Stimulated activated memory B cell treated with anti-CD40 and anti-IgM and Interleukin-4, amounts not matched to agents 10 μg/mL and 1 μg/mL and 100 μg/mL, for 72 hours (primary cell): ENCODE results near the gene MAX.
A peak's percentile ranks its signal among the peaks of the same experiment; 100 is the strongest.

ENCODE experiments used
- ATAC-seq: fragments of 150-1000 bp; cut with Tn5 transposase; 2 replicates; pipeline ENCODE4 v1.10.0; 2021
- H3K27ac Mint-ChIP-seq: one replicate; pipeline ENCODE4 v1.8.0; 2022; ENCODE audit warnings: mild to moderate bottlenecking, mixed read lengths
- H3K27me3 Mint-ChIP-seq: one replicate; pipeline ENCODE4 v1.8.0; 2022; ENCODE audit warnings: mixed read lengths
- H3K36me3 Mint-ChIP-seq: one replicate; pipeline ENCODE4 v1.8.0; 2022; ENCODE audit warnings: mixed read lengths
- H3K4me1 Mint-ChIP-seq: one replicate; pipeline ENCODE4 v1.8.0; 2022; ENCODE audit warnings: mixed read lengths
- H3K4me3 Mint-ChIP-seq: one replicate; pipeline ENCODE4 v1.8.0; 2022; ENCODE audit warnings: mild to moderate bottlenecking, moderate library complexity, mixed read lengths
- H3K9me3 Mint-ChIP-seq: one replicate; pipeline ENCODE4 v1.8.0; 2022; ENCODE audit warnings: mixed read lengths

MAX gene

GRCh38 chr14:65117769-65118745 lies 15.7 kb upstream of the MAX start:
- H3K27ac Mint-ChIP-seq: no peak overlapping the region
- peaks cover 3% of the 10 kb centered on the region for H3K9me3 Mint-ChIP-seq
- no peaks in the 10 kb centered on the region for H3K36me3 Mint-ChIP-seq
- H3K27me3 Mint-ChIP-seq: no peaks in the 10 kb centered on the region
- H3K4me1 Mint-ChIP-seq: no peaks in the 10 kb centered on the region
- ATAC-seq: no peak
- no peak overlapping the region for H3K4me3 Mint-ChIP-seq

DNA sequence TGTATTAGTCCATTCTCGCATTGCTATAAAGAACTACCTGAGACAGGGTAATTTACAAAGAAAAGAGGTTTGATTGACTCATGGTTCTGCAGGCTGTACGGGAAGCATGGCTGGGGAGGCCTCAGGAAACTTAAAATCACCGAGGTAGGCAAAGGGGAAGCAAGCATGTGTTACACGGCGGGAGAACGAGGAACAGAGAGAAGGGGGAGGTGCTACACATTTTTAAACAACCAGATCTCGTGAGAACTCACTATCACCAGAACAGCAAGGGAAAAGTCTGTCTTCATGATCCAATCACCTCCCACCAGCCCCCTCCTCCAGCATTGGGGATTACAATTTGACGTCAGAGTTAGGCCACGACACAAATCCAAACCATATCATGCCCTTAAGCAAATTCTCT lies 13.3 kb upstream of the MAX start:
- Mint-ChIP-seq H3K36me3 (no peaks in the 10 kb centered on the region), H3K4me1 (no peaks in the 10 kb centered on the region), H3K9me3 (peaks cover 3% of the 10 kb centered on the region), H3K27me3 (no peaks in the 10 kb centered on the region), H3K4me3 (no peak overlapping the region), H3K27ac (no peak overlapping the region)
- no peak for ATAC-seq

- Mint-ChIP-seq H3K36me3 (no peaks in the 10 kb centered on the region), H3K27ac (no peak overlapping the region), H3K27me3 (no peaks in the 10 kb centered on the region), H3K9me3 (peaks cover 1% of the 10 kb centered on the region), H3K4me1 (no peaks in the 10 kb centered on the region), H3K4me3 (no peak overlapping the region)
- no peak for ATAC-seq
Observed at GRCh38 chr14:65110525-65110924, 8.2 kb upstream of the MAX start.

- no peaks in the 10 kb centered on the region for H3K27me3 Mint-ChIP-seq
- H3K4me3 Mint-ChIP-seq: no peak overlapping the region
- H3K27ac Mint-ChIP-seq: no peak overlapping the region
- no peaks in the 10 kb centered on the region for H3K9me3 Mint-ChIP-seq
- ATAC-seq: no peak
- H3K36me3 Mint-ChIP-seq: no peaks in the 10 kb centered on the region
- no peaks in the 10 kb centered on the region for H3K4me1 Mint-ChIP-seq
Observed at GRCh38 chr14:65109357-65109756, 7.0 kb upstream of the MAX start.

GRCh38 chr14:65107200-65107599 lies 4.9 kb upstream of the MAX start:
- no peaks in the 10 kb centered on the region for H3K9me3 Mint-ChIP-seq
- ATAC-seq: no peak
- H3K4me1 Mint-ChIP-seq: peaks cover 5% of the 10 kb centered on the region
- no peaks in the 10 kb centered on the region for H3K36me3 Mint-ChIP-seq
- H3K4me3 Mint-ChIP-seq: no peak overlapping the region
- H3K27ac Mint-ChIP-seq: no peak overlapping the region
- H3K27me3 Mint-ChIP-seq: no peaks in the 10 kb centered on the region

DNA sequence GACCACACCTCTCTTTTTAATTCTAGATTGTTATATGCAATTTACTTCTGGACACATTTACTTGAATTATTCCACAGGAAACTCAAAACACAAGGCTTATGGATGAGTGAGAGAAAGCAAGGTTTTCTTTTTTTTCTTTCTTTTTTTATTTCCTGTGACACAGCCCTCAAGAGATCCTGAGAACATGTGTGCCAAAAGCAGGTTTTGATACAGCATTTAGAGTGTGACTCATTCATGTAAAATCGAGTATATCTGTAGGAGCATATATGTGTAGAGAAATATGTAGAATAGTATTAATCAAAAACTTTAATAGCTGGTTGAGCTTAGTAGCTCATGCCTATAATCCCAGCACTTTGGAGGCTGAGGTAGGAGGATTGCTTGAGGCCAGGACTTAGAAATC lies 4.4 kb upstream of the MAX start:
- Mint-ChIP-seq H3K36me3 (no peaks in the 10 kb centered on the region), H3K27ac (no peak overlapping the region), H3K27me3 (no peaks in the 10 kb centered on the region), H3K9me3 (no peaks in the 10 kb centered on the region), H3K4me1 (peaks cover 5% of the 10 kb centered on the region), H3K4me3 (no peak overlapping the region)
- no peak for ATAC-seq

- Mint-ChIP-seq H3K27me3 (no peaks in the 10 kb centered on the region), H3K27ac (no peak overlapping the region), H3K9me3 (no peaks in the 10 kb centered on the region), H3K4me1 (peaks cover 7% of the 10 kb centered on the region), H3K36me3 (no peaks in the 10 kb centered on the region), H3K4me3 (no peak overlapping the region)
- ATAC-seq: no peak
Observed at GRCh38 chr14:65106316-65106715, 4.0 kb upstream of the MAX start.

DNA sequence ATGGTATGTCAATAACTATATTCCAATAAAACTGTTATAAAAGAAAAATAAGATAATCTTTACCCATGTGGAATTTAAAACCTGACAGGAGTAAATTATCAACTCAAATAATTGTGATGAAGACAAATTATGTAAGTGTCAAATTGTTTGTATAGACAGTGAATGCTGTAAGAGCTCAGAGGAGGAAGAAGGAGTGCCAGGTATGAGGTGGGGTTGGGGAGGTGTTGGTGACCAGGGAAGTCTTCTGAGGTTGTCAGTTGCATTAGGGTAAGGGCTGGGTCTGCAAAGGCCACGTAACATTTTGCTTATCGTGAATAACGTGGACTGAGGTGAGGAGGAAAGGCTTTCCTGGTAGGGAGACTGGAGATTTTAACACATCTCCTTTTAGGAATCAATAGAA lies 2.5 kb upstream of the MAX start:
- ATAC-seq: no peak
- no peaks in the 10 kb centered on the region for H3K9me3 Mint-ChIP-seq
- no peak overlapping the region for H3K4me3 Mint-ChIP-seq
- H3K27me3 Mint-ChIP-seq: no peaks in the 10 kb centered on the region
- H3K27ac Mint-ChIP-seq: no peak overlapping the region
- peaks cover 6% of the 10 kb centered on the region for H3K36me3 Mint-ChIP-seq
- peaks cover 19% of the 10 kb centered on the region for H3K4me1 Mint-ChIP-seq

DNA sequence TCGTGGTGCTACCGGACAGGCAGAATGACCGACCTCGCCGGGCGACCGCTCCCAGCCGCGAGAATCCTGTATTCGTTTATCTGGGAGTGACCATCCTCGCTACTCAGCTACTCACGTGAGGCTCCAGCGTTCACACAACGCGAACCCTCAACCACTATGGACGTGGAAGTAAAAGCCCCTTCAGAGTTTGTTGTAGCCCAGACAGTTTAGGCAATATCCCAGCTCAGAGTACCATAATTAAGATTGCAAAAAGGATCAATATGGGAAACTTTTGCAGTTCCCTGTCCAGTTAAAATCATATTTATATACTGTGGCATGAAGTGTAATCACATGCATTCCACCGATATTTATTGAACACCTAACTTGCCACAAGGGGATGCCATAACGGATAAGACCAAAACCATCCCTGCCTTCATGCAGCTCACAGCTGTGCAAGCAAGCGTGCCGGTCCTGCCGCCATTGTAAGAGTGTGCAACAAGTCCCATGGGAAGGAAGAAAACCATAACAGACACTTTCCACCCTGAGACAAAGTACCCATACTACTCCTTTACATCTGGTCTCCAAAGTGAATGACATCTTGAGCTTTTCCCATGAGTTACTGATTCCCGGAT lies 938 bp upstream of the MAX start:
- Mint-ChIP-seq H3K27me3 (no peaks in the 10 kb centered on the region), H3K9me3 (no peaks in the 10 kb centered on the region), H3K4me3 (peak overlapping the region; percentile 86), H3K36me3 (peaks cover 6% of the 10 kb centered on the region), H3K27ac (peak overlapping the region; percentile 78), H3K4me1 (peaks cover 31% of the 10 kb centered on the region)
- ATAC-seq: no peak

DNA sequence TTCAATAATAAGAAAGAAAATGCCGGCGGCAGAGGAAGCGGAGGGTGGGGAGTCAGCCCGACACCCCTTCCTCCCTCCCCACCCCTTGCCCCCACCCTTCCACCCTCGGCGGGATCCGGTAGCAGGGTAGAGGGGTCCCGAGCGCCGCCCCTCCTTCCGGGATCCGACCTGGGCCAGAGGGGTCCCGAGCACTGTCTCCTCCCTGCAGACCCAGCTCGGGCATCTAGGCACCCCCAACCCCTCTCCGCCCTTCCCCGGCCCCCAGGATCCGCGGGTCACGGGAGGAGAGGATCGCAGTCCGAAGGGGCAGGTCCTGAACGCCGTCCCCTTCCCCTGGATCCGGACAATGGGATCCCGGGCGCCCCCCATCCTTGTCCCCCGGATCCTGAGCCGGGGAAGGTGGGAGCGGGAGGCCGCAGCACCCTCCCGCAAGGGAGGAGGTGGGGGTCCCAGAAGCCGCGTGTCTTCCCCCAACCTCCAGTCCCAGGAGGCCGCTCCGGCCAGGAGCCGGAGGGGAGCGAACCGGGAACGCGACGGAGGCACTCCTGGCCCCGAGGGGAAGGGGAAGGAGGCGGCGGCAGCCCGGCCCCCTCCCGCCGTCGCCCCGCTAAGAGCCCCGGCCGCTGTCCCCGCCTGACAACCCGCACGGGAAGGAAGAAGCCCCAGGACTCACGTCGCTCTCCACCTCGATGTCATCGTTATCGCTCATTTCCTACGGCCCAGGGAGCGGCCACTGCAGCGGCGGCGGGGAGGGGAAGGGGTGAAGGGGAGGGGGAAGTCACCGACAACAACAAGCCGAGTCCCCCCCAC lies 481 bp downstream of the MAX start:
- Mint-ChIP-seq H3K36me3 (peaks cover 6% of the 10 kb centered on the region), H3K9me3 (no peaks in the 10 kb centered on the region), H3K4me1 (peaks cover 32% of the 10 kb centered on the region), H3K27me3 (no peaks in the 10 kb centered on the region), H3K27ac (peak overlapping the region; percentile 78), H3K4me3 (peak overlapping the region; percentile 86)
- peak; percentile 22 for ATAC-seq

GRCh38 chr14:65100922-65101541 lies 1.3 kb downstream of the MAX start:
- H3K36me3 Mint-ChIP-seq: peaks cover 6% of the 10 kb centered on the region
- H3K4me1 Mint-ChIP-seq: peaks cover 40% of the 10 kb centered on the region
- no peak for ATAC-seq
- peak overlapping the region; percentile 78 for H3K27ac Mint-ChIP-seq
- H3K4me3 Mint-ChIP-seq: peak overlapping the region; percentile 86
- H3K27me3 Mint-ChIP-seq: no peaks in the 10 kb centered on the region
- H3K9me3 Mint-ChIP-seq: no peaks in the 10 kb centered on the region

DNA sequence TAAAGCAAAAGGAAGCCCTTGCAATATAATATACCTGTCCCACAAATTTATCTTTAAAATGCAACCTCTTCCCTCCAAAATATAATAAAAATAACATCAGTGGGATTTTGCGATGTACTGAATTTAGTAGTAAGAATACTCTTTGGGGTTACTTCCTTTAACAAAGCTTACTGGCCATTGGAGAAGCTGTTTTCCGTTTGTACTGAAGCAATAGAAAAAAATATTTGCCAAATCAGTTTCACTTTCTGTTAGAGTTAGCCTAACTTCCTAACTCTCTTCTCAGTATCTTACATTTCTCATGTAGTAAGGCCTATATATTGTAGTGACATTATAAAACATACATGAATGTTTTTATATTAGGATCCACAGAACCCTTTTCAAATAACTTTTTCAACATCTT lies 3.7 kb downstream of the MAX start:
- no peaks in the 10 kb centered on the region for H3K9me3 Mint-ChIP-seq
- peak overlapping the region; percentile 61 for H3K4me3 Mint-ChIP-seq
- peak overlapping the region; percentile 62 for H3K27ac Mint-ChIP-seq
- H3K4me1 Mint-ChIP-seq: peaks cover 49% of the 10 kb centered on the region
- ATAC-seq: no peak
- no peaks in the 10 kb centered on the region for H3K27me3 Mint-ChIP-seq
- H3K36me3 Mint-ChIP-seq: peaks cover 21% of the 10 kb centered on the region

- Mint-ChIP-seq H3K4me1 (peaks cover 48% of the 10 kb centered on the region), H3K4me3 (no peak overlapping the region), H3K27ac (no peak overlapping the region), H3K27me3 (no peaks in the 10 kb centered on the region), H3K9me3 (no peaks in the 10 kb centered on the region), H3K36me3 (peaks cover 34% of the 10 kb centered on the region)
- ATAC-seq: no peak
Observed at GRCh38 chr14:65096323-65097089, 5.8 kb downstream of the MAX start.

DNA sequence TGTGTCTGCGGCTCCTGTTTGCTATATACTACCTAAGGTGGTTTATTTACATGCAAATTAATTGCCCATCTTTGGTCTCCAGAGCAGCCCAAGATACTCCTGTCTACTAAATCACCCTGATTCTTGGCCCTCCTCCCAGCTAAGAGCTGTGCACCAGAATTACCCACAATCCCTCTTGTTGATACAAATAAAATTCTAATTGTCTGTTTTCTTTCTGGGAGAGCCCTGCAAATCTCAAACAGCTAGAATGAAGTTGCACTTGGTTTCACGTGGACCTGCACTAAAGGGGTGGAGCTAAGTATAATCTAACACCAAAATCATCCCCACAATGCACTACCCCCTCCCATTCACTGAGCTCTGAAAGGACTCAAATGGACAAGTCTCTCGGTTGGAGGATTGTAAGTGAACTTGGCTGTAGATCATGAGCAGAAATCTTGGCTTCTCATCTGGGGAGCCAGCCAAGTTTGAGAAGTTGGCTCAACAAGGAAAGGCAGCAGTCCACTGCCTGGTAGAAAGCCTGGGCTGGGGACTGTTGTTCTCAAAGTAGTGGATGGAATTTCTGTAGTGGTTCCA lies 6.6 kb downstream of the MAX start:
- H3K4me1 Mint-ChIP-seq: peaks cover 44% of the 10 kb centered on the region
- no peaks in the 10 kb centered on the region for H3K27me3 Mint-ChIP-seq
- H3K9me3 Mint-ChIP-seq: no peaks in the 10 kb centered on the region
- no peak for ATAC-seq
- H3K36me3 Mint-ChIP-seq: peaks cover 40% of the 10 kb centered on the region
- no peak overlapping the region for H3K27ac Mint-ChIP-seq
- H3K4me3 Mint-ChIP-seq: no peak overlapping the region
